ENCODE results near the gene DENND2A.

Gene DENND2A

GRCh38 chr7:140552240-140552679, 88.4 kb downstream of the DENND2A start:
- no peak for TF ChIP-seq CTCF (IDR thresholded peaks at IDR 0.05; ENCODE audit: low read depth, low read length, missing control alignments)
- DNase-seq (ENCODE audit: low read depth) = no peak
- no peak overlapping the region for H3K4me3 ChIP-seq (ENCODE audit: low read depth, low read length)

DNA sequence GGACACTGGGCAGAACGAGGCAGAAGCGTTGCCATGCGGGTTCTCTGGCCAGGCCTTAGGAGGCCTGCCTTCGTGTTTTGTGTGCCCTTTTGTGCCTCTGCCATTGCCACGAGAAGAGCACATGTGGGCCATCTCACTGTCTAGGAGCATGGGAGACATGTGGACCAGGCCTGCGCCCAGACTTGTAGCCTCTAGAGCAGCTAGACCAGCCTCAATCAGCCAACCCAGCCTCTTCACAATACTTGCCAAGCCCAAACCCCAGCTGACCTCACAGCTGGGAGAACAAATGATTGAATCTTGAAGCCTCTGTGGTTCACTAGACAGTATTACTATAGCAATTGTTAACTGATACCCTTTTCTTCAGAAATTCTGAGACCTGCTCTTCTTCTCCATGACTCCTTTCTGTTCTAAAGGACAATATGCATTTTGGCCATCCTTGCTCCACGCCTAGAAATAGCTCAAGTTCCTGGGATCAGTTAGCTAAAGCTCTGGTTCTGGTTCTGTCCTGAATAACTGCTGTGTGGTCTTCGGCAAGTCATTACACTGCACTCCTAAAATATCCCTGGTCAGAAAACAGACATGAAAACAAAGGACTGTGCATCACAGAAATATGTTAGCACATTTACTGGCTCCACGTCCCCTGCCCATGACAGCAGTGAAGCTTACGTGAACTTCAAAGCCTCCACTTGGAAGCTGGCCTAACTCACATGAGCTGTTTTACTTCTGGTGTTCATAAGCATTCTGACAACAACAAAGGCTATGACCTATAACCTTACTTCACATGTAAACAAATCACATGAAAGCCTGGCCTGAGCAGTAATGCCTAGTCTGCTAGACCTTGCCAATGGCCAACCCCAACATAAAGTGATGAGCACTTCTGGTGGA, 89.0 kb downstream of the DENND2A start:
- TF ChIP-seq CTCF (IDR thresholded peaks at IDR 0.05; ENCODE audit: low read depth, low read length, missing control alignments) = no peak
- no peak for DNase-seq (ENCODE audit: low read depth)
- no peak overlapping the region for H3K4me3 ChIP-seq (ENCODE audit: low read depth, low read length)

- H3K4me3 ChIP-seq (ENCODE audit: low read depth, low read length) = no peak overlapping the region
- DNase-seq (ENCODE audit: low read depth) = no peak
- no peak for TF ChIP-seq CTCF (IDR thresholded peaks at IDR 0.05; ENCODE audit: low read depth, low read length, missing control alignments)
Observed at GRCh38 chr7:140546947-140547346, 93.7 kb downstream of the DENND2A start.

GRCh38 chr7:140544388-140544826, 96.2 kb downstream of the DENND2A start:
- H3K4me3 ChIP-seq (ENCODE audit: low read depth, low read length) = no peak overlapping the region
- DNase-seq (ENCODE audit: low read depth) = no peak
- TF ChIP-seq CTCF (IDR thresholded peaks at IDR 0.05; ENCODE audit: low read depth, low read length, missing control alignments) = no peak

- DNase-seq (ENCODE audit: low read depth) = no peak
- H3K4me3 ChIP-seq (ENCODE audit: low read depth, low read length) = no peak overlapping the region
- TF ChIP-seq CTCF (IDR thresholded peaks at IDR 0.05; ENCODE audit: low read depth, low read length, missing control alignments) = no peak
Observed at GRCh38 chr7:140542228-140542603, 98.4 kb downstream of the DENND2A start.

DNA sequence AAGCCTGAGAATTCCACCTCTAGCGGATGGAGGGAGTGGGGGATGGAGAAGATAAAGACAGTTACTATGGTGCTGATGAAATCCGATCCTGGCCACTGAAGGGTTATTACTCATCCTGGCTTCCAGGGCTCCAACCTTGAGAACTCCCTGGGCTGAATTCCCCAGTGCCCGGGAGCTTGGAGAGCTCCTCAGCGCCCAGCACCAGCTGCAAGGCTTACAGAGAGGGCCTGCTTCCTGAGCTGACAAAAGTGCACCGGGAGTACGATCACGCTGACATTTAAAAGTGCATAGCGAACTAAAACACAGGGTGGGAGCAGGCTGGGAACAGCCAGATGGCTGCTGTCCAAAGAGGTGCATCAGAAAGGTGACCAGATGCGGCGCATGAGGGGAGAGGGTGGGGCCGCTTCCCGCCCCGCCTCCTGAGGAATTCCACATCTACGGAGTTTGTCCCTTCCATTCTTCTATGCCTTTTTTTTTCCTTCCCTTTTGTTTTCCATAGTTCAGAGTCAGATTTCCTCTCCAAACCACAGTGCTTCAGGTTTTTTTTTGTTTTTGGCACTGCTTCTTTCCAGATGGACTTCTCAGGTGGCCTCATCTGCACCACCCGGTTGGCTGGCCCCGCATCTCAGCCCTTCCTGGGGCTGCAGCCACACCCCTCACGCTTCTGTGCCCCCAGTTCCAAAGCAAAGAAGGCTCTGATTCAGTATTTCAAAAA, 98.9 kb downstream of the DENND2A start:
- no peak for DNase-seq (ENCODE audit: low read depth)
- TF ChIP-seq CTCF (IDR thresholded peaks at IDR 0.05; ENCODE audit: low read depth, low read length, missing control alignments) = no peak
- no peak overlapping the region for H3K4me3 ChIP-seq (ENCODE audit: low read depth, low read length)

All from GM12864 (cell line).